A549 (cell line): Measurements from ENCODE around the gene DISP2. TPM values are rescaled to one million over a fixed set of nuclear protein-coding genes. Genes with fewer than 3 reads are reported as not detected.

Experiments
- ATAC-seq, 2 experiments: fragments of 200-7000 bp in 1 of 2; fragments of >200 bp in 1 of 2; cut with Nextera tagmentation in 1 of 2; cut with Tn5 transposase in 1 of 2; 3 replicates each; pipeline versions ENCODE4 v1.8.0 to v1.9.1; 2018 to 2020; ENCODE audit warnings: mild to moderate bottlenecking in 1 of 2, moderate library complexity in 1 of 2
- CTCF ChIA-PET: fragments of 300-600 bp; sonication (Branson Sonifier 250); formaldehyde crosslinking; extraction: SDS; loops from one replicate; lab custom pipeline; 2021; ENCODE audit warnings: antibody characterized with exemption, inconsistent platforms; lab: Yijun Ruan, JAX
- POLR2A ChIA-PET: fragments of 350-600 bp; formaldehyde crosslinking; extraction: SDS; loops from one replicate; lab custom pipeline; 2021; ENCODE audit warnings: antibody characterized with exemption, inconsistent platforms; lab: Yijun Ruan, JAX
- DNase-seq, 2 experiments: peaks; one replicate each; pipeline versions ENCODE4 v3.0.0 to v3.0.0-alpha.2; 2011 to 2016; ENCODE audit warnings: low read depth in 1 of 2, low spot score in 1 of 2
- FAIRE-seq: peaks from 2 replicates; lab custom pipeline; 2011; peaks lifted over from hg19 to GRCh38; lab: Jason Lieb, UNC
- H3K27ac ChIP-seq, 2 experiments: fragments of >200 bp; sonication (Bioruptor Twin); formaldehyde crosslinking; 3 replicates each; pipeline ENCODE4 v1.5.1; 2016 to 2017
- H3K4me1 ChIP-seq: fragments of >200 bp; sonication (Bioruptor Twin); formaldehyde crosslinking; 3 replicates; pipeline ENCODE4 v1.6.1; 2016
- H3K4me2 ChIP-seq: fragments of >200 bp; sonication (Bioruptor Twin); formaldehyde crosslinking; 3 replicates; pipeline ENCODE4 v1.6.1; 2016
- H3K4me3 ChIP-seq: fragments of >200 bp; sonication (Bioruptor Twin); formaldehyde crosslinking; 3 replicates; pipeline ENCODE4 v1.5.1; 2016
- H3K9me3 ChIP-seq: fragments of >200 bp; sonication (Bioruptor Twin); formaldehyde crosslinking; 3 replicates; pipeline ENCODE4 v1.6.1; 2016
- BHLHE40 ChIP-seq: IDR thresholded peaks from 2 replicates; pipeline ENCODE4 v1.6.1; 2012; ENCODE audit warnings: low read depth, low read length, inconsistent platforms
- CEBPB ChIP-seq, 2 experiments: fragments of >200 bp in 1 of 2; sonication (Bioruptor Twin) in 1 of 2; formaldehyde crosslinking in 1 of 2; IDR thresholded peaks; 2 replicates each; pipeline ENCODE4 v1.6.1; 2012 to 2016
- CHD2 ChIP-seq: fragments of 150-350 bp; IDR thresholded peaks from 2 replicates; pipeline ENCODE4 v1.6.1; 2014; ENCODE audit warnings: low read length; ENCODE audit not compliant: partially characterized antibody
- EHF ChIP-seq: fragments of 250-450 bp; sonication (Bioruptor Pico); IDR thresholded peaks from 2 replicates; pipeline ENCODE4 v1.5.0; 2020; ENCODE audit warnings: mild to moderate bottlenecking
- EP300 ChIP-seq, 2 experiments: fragments of >200 bp; sonication (Bioruptor Twin); formaldehyde crosslinking; IDR thresholded peaks; 2 replicates in 1 of 2; 3 replicates in 1 of 2; pipeline ENCODE4 v1.6.1; 2016 to 2017
- FOSB ChIP-seq: fragments of 250-450 bp; sonication (Bioruptor Pico); IDR thresholded peaks from 2 replicates; pipeline ENCODE4 v1.5.0; 2020; ENCODE audit warnings: mild to moderate bottlenecking, moderate library complexity
- MAFK ChIP-seq: fragments of 450-650 bp; IDR thresholded peaks from 2 replicates; pipeline ENCODE4 v1.6.1; 2014; ENCODE audit not compliant: partially characterized antibody
- MYC ChIP-seq: IDR thresholded peaks from 2 replicates; pipeline ENCODE4 v1.6.1; 2012; ENCODE audit warnings: mild to moderate bottlenecking, inconsistent platforms, low read length, improper control_type of control experiment, borderline replicate concordance
- NR3C1 ChIP-seq: fragments of >200 bp; sonication (Bioruptor Twin); formaldehyde crosslinking; IDR thresholded peaks from 3 replicates; pipeline ENCODE4 v1.6.1; 2017
- POLR2AphosphoS2 ChIP-seq: conservative IDR thresholded peaks from 2 replicates; pipeline ENCODE4 v1.6.1; 2012; ENCODE audit warnings: low read length, improper control_type of control experiment, inconsistent platforms
- RNF2 ChIP-seq: fragments of 200-600 bp; sonication (generic); IDR thresholded peaks from 2 replicates; pipeline ENCODE4 v1.6.1; 2016; ENCODE audit warnings: low read depth, mild to moderate bottlenecking, antibody characterized with exemption, moderate library complexity, borderline replicate concordance
- SREBF2 ChIP-seq: fragments of 450-650 bp; IDR thresholded peaks from 2 replicates; pipeline ENCODE4 v1.6.1; 2014; ENCODE audit warnings: mild to moderate bottlenecking, moderate library complexity
- TP53 ChIP-seq: fragments of 250-450 bp; sonication (Bioruptor Pico); IDR thresholded peaks from 2 replicates; pipeline ENCODE4 v1.5.0; 2021; ENCODE audit warnings: mild to moderate bottlenecking, moderate library complexity
- ZFP36 ChIP-seq: fragments of 450-650 bp; IDR thresholded peaks from 2 replicates; pipeline ENCODE4 v1.6.1; 2014; ENCODE audit warnings: borderline replicate concordance; ENCODE audit not compliant: partially characterized antibody
- ZSCAN20 ChIP-seq: fragments of 250-450 bp; sonication (Bioruptor Pico); IDR thresholded peaks from 2 replicates; pipeline ENCODE4 v1.8.0; 2022; ENCODE audit warnings: mild to moderate bottlenecking, moderate library complexity
- WGBS: methylation state at CpG from one replicate; pipeline ENCODE4 v1.1.6; 2017; ENCODE audit errors: missing lambda C conversion rate; 5-methylcytosine and 5-hydroxymethylcytosine counted together
- polyA plus RNA-seq, 4 experiments: library from polyadenylated mRNA; depleted of rRNA in 3 of 4; stranded (reverse); fragments of >200 nt; fragmentation: RNase III in 1 of 4; extraction: RNeasy Plus Mini Kit Qiagen cat#74134 plus additional on column Dnase treatment in 1 of 4; gene quantifications; 2 replicates in 3 of 4; 3 replicates in 1 of 4; pipeline ENCODE4 v1.2.3, GENCODE V29; 2011 to 2017
- TF ChIP-seq, protein P1 (sequence below): fragments of 250-450 bp; sonication (Bioruptor Pico); IDR thresholded peaks from 2 replicates; pipeline ENCODE4 v1.5.0; 2021; ENCODE audit warnings: mild to moderate bottlenecking, moderate library complexity, borderline replicate concordance
- TF ChIP-seq, protein P2 (sequence below): fragments of 450-650 bp; IDR thresholded peaks from 2 replicates; pipeline ENCODE4 v1.6.1; 2014; ENCODE audit warnings: antibody characterized with exemption

Gene DISP2
- polyA plus RNA-seq, 2 of the 4 experiments (the other 2 are of a cell fraction): 0.26 to 0.56 TPM

DNA sequence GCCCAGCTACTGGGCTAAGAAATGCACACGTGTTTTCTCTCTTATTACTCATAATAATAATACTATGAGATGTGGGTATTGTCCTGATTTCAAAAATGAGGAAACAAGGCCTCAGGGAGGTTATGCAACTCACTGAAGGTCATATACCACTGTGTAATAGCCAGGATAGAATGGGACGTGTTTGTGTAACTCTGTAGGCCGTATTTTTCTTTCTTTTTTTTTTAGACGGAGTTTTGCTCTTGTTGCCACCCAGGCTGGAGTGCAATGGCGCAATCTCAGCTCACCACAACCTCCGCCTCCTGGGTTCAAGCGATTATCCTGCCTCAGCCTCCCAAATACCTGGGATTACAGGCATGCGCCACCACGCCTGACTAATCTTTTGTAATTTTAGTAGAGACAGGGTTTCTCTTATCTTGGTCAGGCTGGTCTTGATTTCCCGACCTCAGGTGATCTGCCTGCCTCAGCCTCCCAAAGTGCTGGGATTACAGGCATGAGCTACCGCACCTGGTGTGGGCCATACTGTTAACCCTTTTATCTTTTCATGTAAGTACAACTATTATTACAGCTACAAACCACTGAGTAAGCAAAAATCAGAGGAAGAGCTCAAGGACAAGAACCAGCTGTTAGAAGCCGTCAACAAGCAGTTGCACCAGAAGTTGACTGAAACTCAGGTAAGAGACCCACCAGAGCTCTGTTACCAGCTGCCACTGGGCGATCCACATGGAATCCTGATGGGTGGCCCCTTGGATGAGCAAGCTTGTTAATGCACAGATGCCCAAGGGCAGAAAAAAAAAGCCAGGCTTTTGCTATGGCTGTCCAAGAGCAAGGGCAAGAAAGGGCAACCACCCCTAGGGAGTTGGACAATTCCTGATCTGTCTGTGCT is 31.2 kb downstream of the DISP2 start:
- TF ChIP-seq POLR2AphosphoS2: no peak
- TF ChIP-seq MAFK: peak; percentile 59
- 97% methylated on average over 13 of the region's 13 CpGs for WGBS
- DNase-seq: no peak
- Histone ChIP-seq H3K27ac (no peak overlapping the region), H3K4me2 (no peak overlapping the region), H3K4me1 (peaks cover 8% of the 10 kb centered on the region; the same call in 2 of the 3 replicates), H3K4me3 (no peak overlapping the region), H3K9me3 (no peaks in the 10 kb centered on the region)
- ATAC-seq: no peak
- CTCF ChIA-PET: interaction anchor here (0.7 to 2.4 kb wide), 3 partner anchors 21 to 1853 kb away, joined by 3 to 6 read pairs (median 3); no protein-coding TSS in a partner anchor
- FAIRE-seq: no peak
- POLR2A ChIA-PET: no interaction called here

DNA sequence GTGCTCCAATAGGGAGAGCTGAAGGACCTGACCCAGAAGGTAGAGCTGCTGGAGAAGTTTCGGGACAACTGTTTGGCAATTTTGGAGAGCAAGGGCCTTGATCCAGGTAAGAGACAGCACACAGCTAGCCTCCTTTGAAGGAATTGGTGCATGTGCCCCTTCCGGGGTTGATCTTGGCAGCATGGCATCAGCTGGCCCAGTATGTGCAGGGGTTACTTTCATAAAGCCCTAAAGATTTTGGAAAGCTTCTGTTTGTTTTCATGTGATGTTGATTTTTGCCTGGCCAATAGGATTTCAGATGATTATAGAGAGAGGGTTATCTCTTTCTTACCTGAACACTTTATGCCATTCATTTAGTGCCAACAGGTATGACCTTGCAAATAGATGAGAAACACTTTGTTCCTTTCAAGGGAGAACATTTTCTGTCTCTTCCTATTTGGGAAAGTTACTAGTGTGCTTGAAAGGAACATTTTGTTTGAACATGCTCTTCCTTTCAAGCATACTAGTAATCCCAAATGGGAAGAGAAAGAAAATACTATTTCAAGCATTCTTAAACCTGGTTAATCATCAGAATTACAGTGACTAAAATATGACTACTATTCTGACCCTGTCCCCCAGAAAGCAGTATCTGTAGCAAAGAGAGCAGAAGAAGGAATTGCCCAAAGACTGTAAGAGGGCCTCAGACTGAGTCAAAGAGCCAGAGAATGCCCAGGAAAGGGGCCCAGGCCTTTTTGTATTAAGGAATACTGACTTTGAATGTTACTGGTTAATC is 32.0 kb downstream of the DISP2 start:
- no peak for FAIRE-seq
- TF ChIP-seq FOSB (CRISPR knock-in tag) (no peak), CHD2 (no peak), SREBF2 (no peak), ZSCAN20 (no peak), NR3C1 (no peak), CEBPB (IDR thresholded peaks at IDR 0.05) (no peak), BHLHE40 (no peak), EP300 (IDR thresholded peaks at IDR 0.05) (no peak)
- TF ChIP-seq, protein P1, sequence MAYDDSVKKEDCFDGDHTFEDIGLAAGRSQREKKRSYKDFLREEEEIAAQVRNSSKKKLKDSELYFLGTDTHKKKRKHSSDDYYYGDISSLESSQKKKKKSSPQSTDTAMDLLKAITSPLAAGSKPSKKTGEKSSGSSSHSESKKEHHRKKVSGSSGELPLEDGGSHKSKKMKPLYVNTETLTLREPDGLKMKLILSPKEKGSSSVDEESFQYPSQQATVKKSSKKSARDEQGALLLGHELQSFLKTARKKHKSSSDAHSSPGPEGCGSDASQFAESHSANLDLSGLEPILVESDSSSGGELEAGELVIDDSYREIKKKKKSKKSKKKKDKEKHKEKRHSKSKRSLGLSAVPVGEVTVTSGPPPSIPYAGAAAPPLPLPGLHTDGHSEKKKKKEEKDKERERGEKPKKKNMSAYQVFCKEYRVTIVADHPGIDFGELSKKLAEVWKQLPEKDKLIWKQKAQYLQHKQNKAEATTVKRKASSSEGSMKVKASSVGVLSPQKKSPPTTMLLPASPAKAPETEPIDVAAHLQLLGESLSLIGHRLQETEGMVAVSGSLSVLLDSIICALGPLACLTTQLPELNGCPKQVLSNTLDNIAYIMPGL: no peak
- TF ChIP-seq, protein P2, sequence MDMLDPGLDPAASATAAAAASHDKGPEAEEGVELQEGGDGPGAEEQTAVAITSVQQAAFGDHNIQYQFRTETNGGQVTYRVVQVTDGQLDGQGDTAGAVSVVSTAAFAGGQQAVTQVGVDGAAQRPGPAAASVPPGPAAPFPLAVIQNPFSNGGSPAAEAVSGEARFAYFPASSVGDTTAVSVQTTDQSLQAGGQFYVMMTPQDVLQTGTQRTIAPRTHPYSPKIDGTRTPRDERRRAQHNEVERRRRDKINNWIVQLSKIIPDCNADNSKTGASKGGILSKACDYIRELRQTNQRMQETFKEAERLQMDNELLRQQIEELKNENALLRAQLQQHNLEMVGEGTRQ: no peak
- DNase-seq: no peak
- Histone ChIP-seq H3K9me3 (no peaks in the 10 kb centered on the region), H3K4me2 (no peak overlapping the region), H3K4me1 (peaks cover 4% of the 10 kb centered on the region; the same call in 1 of the 3 replicates), H3K27ac (no peak overlapping the region), H3K4me3 (no peak overlapping the region)
- ATAC-seq: no peak
- POLR2A ChIA-PET: no interaction called here
- WGBS: 96% methylated on average over 2 of the region's 2 CpGs
- CTCF ChIA-PET: interaction anchor here (0.8 to 2.4 kb wide), 4 partner anchors 22 to 115 kb away, joined by 3 to 6 read pairs (median 6); no protein-coding TSS in a partner anchor

DNA sequence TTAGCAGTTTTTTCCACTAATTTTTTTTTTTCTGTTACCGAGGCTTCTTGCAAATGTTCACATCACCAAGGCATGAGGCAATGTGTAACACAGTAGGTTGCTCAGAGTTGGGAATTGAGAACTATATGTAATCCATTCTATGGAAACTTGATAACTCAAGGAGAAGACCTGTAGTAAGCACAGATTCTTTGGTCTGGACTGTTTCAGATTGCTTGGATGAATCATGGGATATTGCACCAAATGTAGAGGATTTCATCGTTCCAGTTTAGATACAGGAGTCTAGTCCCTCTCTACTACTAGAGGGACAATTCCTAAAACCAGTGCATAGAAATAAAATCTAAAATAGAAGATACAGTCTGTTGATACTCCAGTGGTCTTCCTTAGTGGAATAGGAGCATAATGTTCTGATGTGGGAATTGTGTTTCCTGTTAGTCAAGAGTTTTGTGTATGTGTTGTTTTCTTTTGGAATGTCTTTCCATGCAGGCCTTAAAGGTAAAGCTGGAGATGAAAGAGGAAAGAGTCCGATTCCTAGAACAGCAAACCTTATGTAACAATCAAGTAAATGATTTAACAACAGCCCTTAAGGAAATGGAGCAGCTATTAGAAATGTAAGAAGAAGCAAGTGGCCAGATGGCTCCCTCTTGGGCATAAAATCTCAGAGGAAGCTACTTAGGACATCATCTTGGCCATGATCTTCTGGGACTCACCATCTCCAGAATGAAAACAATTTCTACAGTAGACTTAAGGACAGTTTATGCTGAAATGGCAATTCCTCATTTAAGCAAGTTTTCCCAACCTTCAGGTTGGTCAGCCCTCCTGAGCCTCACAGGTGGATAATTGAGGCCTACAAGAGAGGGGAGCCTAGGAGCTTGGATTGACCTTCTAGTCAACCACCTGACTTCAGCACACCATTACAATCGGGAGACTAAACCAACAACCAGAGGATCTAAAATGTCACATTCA is 35.2 kb downstream of the DISP2 start:
- Histone ChIP-seq H3K4me2 (no peak overlapping the region), H3K4me3 (no peak overlapping the region), H3K27ac (peak overlapping the region; percentile 8 to 15; a peak in 1 of 6 replicates), H3K9me3 (no peaks in the 10 kb centered on the region), H3K4me1 (peaks cover 4% of the 10 kb centered on the region; the same call in 1 of the 3 replicates)
- no peak for DNase-seq
- ChIA-PET POLR2A (no interaction called here), CTCF (interaction anchor here (0.9 kb wide), 1 partner anchor 15 kb away, joined by 3 read pairs; no protein-coding TSS in a partner anchor)
- WGBS: 85% methylated on average over 4 of the region's 4 CpGs
- FAIRE-seq: no peak
- peak; percentile 68 for TF ChIP-seq MAFK
- TF ChIP-seq TP53 (CRISPR knock-in tag): no peak
- TF ChIP-seq ZFP36: no peak
- TF ChIP-seq, protein P1: no peak
- no peak for TF ChIP-seq BHLHE40
- TF ChIP-seq MYC: no peak
- no peak for TF ChIP-seq RNF2
- TF ChIP-seq EHF (CRISPR knock-in tag): no peak
- no peak for TF ChIP-seq SREBF2
- ATAC-seq: no peak
